H1 (cell line): ENCODE results near the gene PNMA6E. TPM values are rescaled to one million over a fixed set of nuclear protein-coding genes. Genes with fewer than 3 reads are reported as not detected.

Experiments
- CHD1 ChIP-seq: IDR thresholded peaks from 2 replicates; pipeline ENCODE4 v1.6.1; 2012; ENCODE audit warnings: low read depth, low read length, improper control_type of control experiment
- KDM1A ChIP-seq: fragments of 200-600, 300-600 bp; sonication (generic); IDR thresholded peaks from 2 replicates; pipeline ENCODE4 v1.7.1; 2016; ENCODE audit warnings: mild to moderate bottlenecking, low read length, borderline replicate concordance
- TAF1 ChIP-seq: IDR thresholded peaks from 2 replicates; pipeline ENCODE4 v1.6.1; 2011; ENCODE audit warnings: mild to moderate bottlenecking, low read depth, low read length
- polyA plus RNA-seq, 7 experiments: library from polyadenylated mRNA; depleted of rRNA in 3 of 7; stranded (reverse) in 5 of 7; unstranded in 2 of 7; fragments of >200 nt in 5 of 7; fragments of 200-250 nt in 2 of 7; gene quantifications; 1 replicate in 5 of 7; 2 replicates in 1 of 7; 4 replicates in 1 of 7; pipeline versions ENCODE4 v1.2.1 to v1.2.3, GENCODE V29; 2011 to 2013; ENCODE audit warnings: missing spikeins in 2 of 7, mixed read lengths in 2 of 7
- total RNA-seq: library from RNA; stranded (reverse); fragmentation: NEBNext Ultra II Directional; extraction: Animal tissue kit (Norgen Biotek cat#: 25700); gene quantifications from 2 replicates; pipeline ENCODE4 v1.2.1, GENCODE V29; 2021
- TF ChIP-seq, protein P1 (sequence below): fragments of 300-600 bp; sonication (generic); IDR thresholded peaks from 2 replicates; pipeline ENCODE4 v1.7.1; 2012; ENCODE audit warnings: low read length, moderate library complexity, mild to moderate bottlenecking, inconsistent platforms; ENCODE audit not compliant: insufficient replicate concordance

The PNMA6E gene
- total and polyA plus RNA-seq, 2 of the 8 experiments (the other 6 are each of a cell fraction or from before 2014, with no cell fraction given) = not detected

DNA sequence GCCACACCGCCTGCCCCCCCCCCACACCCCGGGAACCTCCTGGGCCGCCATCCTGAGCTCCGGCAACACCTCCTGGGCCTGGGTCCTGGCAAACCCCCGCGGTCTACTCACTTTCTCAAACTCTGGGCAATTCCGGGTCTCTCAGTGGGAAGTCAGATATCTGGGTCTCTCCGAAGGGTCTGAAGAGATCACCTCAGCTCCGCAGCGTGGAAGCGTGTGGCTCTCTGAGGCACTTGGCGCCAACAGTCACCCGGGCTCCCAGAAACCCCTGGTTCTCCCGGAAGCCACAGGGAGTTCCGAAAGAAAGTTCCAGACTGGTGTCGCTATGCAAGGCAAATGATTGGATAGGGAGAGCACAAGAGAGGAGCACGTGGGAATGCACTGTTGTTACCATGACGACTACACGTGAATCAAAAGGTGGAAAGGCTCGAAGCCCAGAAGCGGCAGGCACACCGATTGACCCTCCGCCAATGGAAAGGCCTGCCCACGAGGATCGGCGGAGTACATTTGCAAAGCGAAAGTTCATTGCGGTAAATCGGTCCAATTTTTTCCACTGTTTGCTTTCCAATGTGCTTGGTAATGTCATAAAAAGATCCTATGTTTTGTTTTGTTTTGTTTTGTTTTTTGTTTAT is at the start of gene PNMA6E (continued):
- TF ChIP-seq, protein P1, sequence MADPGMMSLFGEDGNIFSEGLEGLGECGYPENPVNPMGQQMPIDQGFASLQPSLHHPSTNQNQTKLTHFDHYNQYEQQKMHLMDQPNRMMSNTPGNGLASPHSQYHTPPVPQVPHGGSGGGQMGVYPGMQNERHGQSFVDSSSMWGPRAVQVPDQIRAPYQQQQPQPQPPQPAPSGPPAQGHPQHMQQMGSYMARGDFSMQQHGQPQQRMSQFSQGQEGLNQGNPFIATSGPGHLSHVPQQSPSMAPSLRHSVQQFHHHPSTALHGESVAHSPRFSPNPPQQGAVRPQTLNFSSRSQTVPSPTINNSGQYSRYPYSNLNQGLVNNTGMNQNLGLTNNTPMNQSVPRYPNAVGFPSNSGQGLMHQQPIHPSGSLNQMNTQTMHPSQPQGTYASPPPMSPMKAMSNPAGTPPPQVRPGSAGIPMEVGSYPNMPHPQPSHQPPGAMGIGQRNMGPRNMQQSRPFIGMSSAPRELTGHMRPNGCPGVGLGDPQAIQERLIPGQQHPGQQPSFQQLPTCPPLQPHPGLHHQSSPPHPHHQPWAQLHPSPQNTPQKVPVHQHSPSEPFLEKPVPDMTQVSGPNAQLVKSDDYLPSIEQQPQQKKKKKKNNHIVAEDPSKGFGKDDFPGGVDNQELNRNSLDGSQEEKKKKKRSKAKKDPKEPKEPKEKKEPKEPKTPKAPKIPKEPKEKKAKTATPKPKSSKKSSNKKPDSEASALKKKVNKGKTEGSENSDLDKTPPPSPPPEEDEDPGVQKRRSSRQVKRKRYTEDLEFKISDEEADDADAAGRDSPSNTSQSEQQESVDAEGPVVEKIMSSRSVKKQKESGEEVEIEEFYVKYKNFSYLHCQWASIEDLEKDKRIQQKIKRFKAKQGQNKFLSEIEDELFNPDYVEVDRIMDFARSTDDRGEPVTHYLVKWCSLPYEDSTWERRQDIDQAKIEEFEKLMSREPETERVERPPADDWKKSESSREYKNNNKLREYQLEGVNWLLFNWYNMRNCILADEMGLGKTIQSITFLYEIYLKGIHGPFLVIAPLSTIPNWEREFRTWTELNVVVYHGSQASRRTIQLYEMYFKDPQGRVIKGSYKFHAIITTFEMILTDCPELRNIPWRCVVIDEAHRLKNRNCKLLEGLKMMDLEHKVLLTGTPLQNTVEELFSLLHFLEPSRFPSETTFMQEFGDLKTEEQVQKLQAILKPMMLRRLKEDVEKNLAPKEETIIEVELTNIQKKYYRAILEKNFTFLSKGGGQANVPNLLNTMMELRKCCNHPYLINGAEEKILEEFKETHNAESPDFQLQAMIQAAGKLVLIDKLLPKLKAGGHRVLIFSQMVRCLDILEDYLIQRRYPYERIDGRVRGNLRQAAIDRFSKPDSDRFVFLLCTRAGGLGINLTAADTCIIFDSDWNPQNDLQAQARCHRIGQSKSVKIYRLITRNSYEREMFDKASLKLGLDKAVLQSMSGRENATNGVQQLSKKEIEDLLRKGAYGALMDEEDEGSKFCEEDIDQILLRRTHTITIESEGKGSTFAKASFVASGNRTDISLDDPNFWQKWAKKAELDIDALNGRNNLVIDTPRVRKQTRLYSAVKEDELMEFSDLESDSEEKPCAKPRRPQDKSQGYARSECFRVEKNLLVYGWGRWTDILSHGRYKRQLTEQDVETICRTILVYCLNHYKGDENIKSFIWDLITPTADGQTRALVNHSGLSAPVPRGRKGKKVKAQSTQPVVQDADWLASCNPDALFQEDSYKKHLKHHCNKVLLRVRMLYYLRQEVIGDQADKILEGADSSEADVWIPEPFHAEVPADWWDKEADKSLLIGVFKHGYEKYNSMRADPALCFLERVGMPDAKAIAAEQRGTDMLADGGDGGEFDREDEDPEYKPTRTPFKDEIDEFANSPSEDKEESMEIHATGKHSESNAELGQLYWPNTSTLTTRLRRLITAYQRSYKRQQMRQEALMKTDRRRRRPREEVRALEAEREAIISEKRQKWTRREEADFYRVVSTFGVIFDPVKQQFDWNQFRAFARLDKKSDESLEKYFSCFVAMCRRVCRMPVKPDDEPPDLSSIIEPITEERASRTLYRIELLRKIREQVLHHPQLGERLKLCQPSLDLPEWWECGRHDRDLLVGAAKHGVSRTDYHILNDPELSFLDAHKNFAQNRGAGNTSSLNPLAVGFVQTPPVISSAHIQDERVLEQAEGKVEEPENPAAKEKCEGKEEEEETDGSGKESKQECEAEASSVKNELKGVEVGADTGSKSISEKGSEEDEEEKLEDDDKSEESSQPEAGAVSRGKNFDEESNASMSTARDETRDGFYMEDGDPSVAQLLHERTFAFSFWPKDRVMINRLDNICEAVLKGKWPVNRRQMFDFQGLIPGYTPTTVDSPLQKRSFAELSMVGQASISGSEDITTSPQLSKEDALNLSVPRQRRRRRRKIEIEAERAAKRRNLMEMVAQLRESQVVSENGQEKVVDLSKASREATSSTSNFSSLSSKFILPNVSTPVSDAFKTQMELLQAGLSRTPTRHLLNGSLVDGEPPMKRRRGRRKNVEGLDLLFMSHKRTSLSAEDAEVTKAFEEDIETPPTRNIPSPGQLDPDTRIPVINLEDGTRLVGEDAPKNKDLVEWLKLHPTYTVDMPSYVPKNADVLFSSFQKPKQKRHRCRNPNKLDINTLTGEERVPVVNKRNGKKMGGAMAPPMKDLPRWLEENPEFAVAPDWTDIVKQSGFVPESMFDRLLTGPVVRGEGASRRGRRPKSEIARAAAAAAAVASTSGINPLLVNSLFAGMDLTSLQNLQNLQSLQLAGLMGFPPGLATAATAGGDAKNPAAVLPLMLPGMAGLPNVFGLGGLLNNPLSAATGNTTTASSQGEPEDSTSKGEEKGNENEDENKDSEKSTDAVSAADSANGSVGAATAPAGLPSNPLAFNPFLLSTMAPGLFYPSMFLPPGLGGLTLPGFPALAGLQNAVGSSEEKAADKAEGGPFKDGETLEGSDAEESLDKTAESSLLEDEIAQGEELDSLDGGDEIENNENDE = no peak
- no peak for TF ChIP-seq CHD1
- no peak for TF ChIP-seq TAF1
- no peak for TF ChIP-seq KDM1A
